Measurements from ENCODE around the gene FAM222A. TPM values are rescaled to one million over a fixed set of nuclear protein-coding genes. Genes with fewer than 3 reads are reported as not detected.
A peak's percentile ranks its signal among the peaks of the same experiment; 100 is the strongest.

The FAM222A gene
- total RNA-seq, 1 experiment from 2014 or later = 5.1 TPM

DNA sequence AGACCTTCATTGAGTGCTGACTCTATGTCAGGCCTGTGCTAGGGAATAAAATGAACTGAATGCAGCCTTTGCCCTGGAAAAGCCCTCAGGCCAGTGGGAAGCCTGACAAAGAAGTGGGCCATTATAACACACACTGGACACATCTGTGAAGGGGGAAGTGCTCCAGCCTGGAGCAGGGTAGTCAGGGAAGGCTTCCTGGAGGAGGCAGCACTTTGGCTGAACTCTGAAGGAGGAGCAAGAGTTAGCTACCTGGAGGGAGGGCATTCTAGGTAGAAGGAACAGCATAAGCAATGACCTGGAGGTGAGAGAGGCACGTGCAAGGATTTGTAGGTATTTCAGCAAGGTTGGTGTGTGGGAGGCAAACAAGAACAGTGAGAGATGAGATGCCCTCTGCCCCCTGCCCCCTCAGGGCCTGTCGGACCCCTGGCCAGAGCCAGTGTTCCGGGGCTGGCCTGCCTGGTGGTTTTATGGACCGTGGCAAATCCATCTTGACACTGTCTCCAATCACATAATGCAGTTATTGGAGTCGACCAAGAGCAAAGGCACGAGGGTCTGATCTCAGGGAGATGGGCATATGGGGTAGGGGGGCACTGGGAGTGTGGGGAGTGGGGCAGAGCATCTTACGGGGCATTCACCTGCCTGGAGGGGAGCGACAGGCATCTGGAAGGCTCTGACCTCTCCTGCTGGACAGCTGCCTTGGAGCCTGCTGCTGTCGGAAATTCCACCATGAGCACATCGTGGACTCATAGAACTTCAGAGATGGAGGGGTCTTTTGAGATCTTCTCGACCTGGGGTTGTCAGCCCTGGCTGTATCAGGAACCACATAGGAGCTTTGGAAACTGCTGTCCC is 2.7 kb upstream of the FAM222A start:
- DNase-seq (ENCODE audit: low spot score) = no peak

DNA sequence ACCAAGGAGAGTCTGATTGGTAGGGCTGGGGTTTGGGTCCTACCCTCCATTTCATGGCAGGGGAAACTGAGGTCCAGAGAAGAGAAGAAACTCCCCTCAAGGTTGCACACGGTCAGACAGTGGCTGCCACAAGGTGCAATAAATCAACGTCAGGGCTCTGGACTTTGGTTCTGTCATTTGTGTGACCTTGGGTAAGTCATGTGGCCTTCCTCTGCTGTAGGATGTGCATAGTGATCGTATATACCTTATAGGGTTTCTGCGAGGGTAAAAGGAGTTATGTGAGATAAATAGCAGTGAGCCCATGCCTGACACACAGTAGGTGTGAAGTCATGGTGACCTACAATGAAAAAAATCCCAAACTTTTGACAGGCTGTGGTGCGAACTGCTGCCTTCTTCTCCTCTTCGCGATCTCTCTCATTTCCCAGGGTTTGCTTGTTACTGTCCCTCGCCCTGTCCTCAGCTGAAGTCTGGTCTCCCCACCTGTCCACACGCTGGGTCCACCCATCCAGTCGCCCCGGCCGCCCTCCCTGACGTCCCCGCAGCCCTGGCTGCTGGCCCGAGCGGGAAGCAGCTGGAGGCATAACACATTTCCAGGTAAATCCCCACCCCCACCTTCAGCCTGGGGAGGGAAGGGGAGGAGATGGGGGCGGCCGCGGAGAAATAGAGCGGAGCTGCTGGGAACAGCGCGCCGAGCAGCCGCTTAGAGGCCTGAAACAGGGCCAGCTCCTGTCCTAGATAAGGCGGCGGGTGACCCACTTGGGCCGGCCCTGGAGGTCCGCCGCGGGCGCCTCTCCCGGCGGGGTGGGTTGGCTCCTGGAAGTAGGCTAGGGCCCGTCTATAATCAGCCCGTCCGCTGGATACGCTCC is 1.8 kb upstream of the FAM222A start:
- no peak for DNase-seq (ENCODE audit: low spot score)

DNA sequence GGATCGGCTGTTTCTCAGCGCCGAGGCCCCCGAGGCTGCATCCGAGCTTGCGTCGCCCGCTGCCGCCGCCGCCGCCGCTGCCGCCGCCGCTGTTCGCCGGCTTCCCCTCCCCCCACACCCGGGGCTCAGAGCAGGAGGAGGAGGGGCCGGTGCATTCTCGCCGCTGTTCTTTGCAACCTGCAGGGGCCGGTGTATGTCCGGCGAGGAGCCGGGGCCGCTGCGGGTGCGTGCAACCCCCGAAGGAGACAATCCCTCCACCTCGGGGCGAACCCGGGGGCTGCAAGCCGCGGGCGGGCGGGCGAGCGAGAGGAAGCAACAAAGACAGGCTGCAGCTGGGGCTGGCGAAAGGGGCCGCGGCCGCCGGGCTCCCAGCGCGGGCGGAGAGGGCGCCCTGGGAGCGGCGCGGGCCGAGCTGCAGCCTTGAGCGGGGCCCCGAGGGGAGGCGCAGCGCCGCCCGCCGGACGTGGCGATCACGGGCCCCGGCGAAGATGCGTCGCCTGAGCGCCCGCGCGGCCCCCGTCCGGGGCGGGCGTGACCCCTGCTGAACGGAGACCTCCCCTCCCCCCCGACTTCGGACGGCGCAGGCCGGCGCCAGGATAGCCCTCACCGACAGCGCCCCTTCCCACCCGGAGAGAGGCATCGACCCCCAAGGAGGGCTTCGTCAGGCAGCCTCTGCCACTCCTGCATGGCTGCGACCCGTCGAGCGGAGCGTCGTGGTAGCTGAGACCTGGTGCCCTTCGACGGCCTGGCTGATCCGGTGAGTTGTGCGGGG is 702 bp downstream of the FAM222A start:
- DNase-seq (ENCODE audit: low spot score) = peak; percentile 42

DNA sequence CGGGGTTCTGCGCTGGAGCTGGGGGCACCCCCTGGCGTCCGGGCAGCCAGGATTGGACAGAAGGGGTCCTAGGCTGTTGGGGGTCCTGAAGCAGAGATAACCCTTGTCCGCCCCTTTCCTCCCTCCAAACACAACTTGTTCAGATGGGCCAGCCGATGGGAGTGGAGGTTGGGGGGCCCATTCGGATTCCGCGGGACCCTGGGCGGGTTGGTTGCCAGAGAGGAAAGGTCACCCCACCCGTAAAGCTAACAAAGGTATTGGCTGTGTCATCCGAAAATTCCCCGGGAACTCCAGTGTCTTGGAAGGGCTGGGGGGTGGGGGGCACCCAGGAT is 1.3 kb downstream of the FAM222A start:
- DNase-seq (ENCODE audit: low spot score) = no peak

DNA sequence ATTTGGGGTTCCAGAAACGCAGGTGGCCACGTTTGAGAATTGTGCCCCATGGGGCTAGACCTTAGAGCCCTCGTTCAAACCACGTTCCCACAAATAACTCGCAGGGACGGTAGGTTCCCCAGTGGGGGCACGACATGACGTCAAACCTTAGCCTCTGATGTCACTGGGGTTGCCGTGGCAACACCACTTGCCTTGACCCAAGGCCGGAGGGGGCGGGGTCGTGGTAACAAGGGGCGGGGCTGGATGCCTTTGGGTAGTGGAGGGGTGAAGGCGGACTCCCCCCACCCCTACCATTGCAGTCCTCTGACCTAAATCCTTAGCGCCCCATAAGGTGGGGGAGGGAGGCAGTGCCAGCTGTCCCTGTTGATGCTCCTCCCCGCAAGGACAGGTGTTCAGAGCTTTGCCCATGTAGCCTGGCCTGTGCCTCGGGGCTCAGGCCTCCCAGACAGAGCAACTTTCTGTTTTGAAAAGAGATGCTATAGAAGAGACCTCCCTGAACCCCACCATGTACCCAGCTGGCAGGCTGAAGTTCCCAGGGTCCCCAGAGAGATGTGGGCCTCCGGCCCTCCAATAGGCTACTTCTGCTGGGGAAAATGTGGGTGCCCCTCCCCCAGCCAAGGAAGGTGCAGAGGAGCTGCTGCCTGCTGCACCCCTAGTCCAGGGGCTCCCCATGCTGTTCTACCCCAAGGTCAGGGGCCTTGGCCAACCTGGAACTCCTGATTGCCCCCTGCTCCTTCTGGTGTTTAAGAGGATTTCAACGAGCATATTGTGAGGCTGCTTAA is 1.9 kb downstream of the FAM222A start:
- DNase-seq (ENCODE audit: low spot score) = no peak

DNA sequence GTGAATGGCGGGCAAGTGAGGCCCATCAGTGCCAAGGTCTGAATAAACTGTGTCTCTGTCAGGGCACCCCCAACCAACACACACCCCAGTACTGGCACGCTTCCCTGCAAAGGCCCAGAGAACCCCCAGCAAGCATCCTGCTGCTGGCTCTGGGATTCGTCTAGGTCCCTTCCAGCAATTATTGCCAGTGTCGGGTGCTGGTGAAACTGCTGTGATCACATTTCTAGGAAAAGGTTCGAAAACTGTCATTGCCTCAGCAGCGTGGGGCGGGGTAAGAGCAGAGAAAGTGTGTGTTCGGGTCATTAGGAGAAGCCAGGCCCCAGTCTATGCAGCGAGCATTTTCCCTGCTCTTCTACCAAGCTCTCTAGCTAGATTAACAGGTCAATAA is 2.5 kb downstream of the FAM222A start:
- no peak for DNase-seq (ENCODE audit: low spot score)

DNA sequence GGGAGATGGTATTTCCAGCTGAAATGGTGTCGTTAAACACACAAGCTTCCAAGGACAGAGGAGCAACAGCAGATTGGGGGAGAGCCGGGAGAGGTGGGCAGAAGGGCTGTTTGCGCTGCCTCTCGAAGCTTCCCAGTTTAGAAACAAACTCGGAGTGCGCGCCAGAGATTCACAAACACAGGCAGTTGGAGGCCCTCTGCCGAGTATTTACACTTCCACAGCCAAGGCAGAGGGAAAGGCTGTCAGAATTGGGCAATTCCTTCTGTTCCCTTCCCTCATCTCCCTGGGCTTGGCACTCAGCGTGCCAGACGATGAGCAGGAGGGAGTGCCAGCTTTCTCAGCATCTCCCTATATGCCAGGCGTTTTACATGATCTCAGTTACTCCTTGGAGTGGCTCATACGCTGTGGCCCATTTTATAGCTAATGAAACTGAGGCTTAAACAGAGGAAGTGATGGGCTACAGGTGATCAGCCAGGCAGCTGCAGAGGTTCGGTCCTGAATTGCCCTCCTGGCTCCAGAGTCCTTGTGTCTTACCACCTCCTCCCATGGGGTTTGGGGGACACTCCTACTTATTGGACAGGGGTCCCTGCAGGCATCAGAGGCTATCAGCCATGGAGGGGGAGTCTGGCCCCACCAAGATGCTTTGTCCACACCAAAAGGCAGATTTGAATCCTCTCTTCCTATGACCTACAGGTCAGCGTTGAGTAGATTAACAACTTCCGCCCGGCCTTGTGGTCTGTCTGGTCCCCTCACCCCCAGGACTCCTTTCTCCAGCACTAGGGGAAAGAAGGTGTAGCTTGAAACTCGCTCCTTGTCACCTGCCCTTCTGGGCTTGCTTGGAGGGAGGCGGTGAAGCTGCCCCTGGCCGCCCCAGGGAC is 3.1 kb downstream of the FAM222A start:
- DNase-seq (ENCODE audit: low spot score) = no peak

DNA sequence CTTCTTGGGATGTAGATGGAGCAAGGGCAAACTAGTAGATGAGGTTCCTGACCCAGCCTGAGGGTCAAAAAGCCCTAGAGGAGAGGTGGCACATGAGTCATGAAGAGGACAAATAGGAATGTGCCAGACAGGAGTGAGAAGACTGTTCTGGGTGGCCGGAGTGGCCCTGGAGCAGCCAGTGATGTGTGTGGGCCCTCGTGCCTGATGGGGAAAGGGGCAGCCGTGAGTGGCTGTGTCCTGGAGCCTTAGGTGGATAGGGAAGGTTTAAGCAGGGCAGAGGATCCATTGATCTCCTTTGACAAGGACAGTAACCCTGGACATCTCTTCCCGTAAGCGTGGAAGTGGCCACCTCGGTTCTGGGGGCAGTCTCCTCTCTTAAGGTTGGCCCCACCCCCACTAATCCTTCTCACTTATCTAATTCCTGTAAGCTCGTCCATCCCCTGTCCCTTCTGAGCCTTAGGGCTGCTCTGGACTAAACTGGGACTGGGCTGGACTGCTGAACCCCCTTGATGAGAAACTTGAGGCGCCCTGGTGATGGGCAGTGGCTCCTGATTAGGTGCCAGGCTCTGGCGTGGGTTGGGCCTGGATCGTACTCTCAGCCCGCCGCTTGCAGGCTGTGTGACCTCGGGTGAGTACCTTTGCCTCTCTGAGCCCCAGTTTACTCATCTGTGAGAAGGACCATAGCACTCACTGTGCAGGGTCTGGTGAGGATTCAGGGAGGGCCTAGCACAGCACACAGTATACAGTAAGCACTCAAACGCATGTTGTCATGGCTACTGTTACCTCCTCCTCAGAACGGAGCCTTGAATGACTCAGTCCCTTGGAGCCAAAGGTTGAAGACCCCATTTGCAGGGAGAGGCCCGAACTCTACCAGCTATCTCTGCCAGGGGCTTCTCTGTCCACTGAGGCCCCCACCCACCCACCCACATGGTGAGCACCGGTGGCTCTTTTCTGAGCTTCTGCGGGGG is 4.0 kb downstream of the FAM222A start:
- DNase-seq (ENCODE audit: low spot score) = no peak

DNA sequence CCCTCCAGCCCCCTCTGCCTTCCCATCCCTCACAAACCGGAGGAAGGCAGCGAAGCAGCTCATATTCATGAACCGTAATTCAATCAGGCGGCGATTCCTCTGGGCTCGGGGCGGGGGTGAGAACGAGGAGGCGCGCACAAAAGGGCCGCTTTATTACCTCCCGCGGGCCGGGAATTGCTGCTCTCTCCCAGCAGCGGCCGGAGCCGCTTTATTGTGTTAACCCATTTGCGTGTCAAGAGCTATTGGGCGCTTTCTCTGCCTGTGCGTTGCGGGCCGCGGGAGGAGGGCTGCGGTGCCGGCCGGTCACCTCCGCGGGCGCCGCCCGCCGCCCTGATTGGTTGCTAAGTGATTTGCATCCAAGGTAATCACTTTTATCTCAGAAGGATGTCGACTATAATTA is 4.8 kb downstream of the FAM222A start:
- no peak for DNase-seq (ENCODE audit: low spot score)

DNA sequence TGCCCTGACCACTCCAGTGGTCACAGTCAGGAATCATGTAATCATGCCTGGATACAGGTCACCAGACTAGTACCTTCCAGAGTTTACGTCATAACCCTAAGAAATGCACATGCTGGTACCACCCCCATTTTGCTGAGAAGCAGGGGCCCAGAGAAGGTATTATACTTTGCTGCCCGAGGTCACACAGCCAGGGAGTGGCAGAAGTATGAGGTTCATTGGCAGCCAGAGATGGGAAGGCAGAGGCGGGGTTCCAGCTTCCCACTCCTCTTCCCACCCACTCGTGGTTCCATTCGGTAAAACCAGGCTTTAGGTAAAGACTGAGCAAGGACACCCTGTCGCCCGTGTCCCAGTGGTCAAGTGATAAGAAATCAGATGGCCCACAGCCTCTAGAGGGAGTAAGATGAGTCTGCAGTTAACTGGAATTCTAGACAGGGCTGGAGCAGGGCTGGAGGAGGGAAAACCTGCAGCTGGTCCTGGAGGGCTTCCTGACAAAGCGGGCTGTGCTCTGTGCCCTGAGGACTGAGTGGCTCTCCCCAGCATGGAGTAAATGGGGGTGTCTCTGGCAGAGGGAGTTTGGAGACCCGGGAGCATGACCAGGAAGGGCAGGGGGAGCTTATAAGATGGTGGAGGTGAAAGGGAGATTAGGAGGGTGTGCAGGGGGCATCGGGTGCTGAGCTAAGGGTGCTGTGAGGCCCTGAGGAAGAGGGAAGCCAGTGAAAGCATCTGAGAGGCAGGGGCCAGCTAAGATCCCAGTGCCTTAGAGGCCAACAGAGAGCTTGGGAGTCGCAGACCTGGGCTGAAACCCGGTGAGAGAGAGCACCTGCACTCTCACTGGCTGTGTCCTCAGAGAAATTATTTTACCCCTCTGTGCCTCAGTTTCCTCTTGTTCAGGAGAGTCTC is 5.7 kb downstream of the FAM222A start:
- peak; percentile 36 for DNase-seq (ENCODE audit: low spot score)

DNA sequence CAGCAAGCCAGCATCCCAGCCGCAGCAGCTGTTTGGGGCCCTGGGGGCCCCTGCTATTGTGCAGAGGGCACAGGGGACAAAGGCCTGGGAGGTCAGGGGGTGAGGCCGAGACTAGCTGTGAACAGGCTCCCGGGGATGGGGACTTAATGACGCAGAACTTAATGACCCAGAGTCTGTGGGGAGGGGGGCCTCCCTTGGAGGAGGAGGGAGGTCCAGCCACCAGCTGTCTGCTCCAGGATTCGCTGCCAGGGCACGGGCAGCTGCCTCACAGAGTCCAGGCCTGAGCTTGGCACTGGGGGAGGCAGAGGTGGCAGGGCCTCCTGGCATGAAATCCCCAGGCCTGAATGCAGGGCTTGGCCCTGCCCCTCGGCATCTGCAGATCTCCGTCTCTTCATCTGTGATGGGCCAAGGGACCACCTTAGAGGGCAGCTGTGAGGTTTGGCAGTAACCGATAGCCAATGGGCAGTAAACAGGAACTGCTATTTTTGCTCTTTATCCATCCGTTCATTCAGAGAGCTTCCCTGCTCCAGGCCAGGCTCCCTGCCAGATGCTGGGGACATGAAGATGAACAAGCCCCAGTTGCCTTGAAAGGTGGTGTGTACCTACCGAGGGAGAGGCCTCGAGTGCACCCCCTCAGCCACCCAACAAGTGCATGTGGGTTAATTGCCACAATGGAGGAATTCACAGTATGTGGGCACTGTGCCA is 6.7 kb downstream of the FAM222A start:
- DNase-seq (ENCODE audit: low spot score) = no peak

DNA sequence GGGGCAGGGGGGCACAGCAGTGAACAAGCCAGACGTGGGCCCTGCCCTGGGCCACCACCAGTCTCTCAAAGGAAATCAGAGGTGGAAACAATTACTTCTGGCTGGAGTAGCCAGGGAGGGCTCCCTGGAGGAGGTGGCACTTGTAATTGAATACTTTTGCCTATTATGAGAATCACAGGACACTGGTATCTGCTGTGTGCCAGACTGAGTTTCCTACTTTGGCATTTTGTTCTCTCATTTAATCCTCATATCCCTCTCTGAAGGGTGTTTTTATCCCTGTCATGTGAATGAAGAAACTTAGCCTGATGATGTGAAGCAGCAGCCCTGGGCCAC is 7.2 kb downstream of the FAM222A start:
- DNase-seq (ENCODE audit: low spot score) = no peak

DNA sequence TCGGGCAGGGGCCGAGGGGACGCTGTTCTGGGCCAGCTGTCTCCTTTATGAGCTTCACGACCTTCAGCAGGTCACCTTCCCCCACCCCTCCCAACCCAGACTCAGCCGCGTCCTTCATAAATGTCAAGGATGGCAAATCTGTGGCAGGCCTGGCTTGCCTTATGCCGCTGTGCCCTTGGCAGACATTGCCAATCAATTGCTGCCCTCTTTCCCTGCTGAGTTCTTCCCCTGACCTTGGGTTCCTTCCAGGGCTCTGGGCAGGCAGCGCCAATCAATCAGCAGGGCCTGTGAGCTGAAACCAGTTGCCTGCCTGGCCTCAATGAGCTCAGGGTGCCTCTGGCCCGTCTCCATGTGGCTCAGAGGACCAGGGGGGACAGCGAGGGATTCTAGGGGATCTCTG is 7.7 kb downstream of the FAM222A start:
- no peak for DNase-seq (ENCODE audit: low spot score)

DNA sequence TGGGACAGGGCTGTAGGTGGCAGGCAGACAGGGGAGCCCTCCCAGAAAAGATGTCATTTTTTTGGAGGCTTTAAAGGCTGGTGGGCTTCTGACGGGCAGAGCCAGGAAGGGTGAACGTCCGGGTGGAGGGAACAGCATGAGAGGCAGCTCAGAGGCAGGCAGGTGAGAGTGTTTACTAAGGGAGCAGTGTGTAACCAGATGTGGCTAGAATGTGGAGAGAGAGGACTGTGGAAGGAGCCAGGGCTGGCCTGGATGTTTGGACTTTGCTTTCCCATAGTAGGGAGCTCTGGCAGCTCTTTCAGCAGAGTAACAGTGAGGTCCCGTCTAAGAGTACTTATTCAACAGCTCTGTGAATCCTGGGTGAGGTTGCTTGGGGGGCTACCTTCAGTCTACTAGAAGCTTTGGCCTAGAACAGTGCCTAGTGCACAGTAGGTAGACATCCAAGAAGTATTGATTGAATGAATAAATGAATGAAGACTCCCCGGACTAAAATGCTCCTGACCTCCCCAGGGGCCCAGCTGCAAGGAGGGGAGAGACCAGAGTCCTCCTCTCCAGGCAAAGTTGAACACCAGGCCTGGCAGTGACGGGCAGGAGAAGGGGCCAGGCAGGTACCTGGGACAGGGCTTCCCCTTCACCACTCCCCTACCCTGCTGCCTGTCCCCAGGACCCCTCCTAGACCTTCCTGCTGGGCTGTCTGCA is 8.5 kb downstream of the FAM222A start:
- DNase-seq (ENCODE audit: low spot score) = no peak

DNA sequence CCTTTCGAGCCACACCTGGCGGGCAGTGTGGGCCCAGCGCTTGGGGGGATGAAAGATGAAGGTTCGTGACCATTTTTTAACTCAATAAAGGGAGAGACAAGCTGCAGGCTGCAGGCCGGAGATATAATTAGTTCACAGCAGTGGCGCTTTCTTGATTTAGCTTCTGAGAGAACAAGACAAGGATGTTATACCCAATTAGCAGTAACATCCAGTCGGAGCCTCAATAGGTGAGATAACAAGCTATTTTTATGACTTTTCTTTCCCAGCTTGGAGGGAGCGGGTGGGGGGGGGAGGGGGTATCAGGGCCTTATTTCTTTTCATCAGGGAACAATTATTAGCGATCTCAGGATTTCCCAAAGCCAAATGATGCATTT is 9.1 kb downstream of the FAM222A start:
- DNase-seq (ENCODE audit: low spot score) = no peak

DNA sequence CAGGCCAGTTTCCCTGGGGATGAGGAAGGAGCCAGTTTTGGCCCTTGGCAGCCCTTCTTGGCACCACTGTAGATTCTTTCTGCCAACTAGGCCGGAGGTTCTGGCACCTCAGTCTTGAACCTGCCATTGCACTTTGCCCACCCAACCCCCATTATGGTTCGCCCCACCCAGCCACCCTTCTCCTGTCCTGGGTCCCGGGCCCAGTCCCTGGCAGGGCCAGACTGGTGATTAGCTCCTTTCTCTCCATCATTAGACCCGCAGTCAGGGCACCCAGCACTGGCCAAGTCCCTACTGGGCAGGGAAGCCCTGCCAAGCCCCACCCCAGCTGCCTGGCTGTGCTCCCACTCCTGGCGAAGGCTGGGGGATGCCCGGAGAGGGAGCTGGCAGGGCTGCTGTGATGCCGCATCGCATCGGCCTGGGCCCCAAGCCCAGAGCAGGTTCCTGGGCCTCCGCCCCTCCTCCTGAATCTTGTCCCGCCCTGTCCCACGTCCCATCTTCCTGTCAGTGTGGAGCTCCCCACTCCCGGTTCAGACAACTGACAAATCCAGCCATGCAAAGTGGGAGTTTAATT is 9.8 kb downstream of the FAM222A start:
- no peak for DNase-seq (ENCODE audit: low spot score)

Measured in HT-29 (cell line).